ENCODE results near the gene PKD1L1. TPM values are rescaled to one million over a fixed set of nuclear protein-coding genes. Genes with fewer than 3 reads are reported as not detected.

PKD1L1 gene
- total RNA-seq, 2 donors from 2014 or later: 0.68 to 1.8 TPM

- ATAC-seq: peak in 1 of 2 donors; percentile 21
Observed at GRCh38 chr7:47743965-47744591, 204.2 kb downstream of the PKD1L1 start.

GRCh38 chr7:47741984-47742383 is 206.3 kb downstream of the PKD1L1 start:
- no peak for DNase-seq
- intact Hi-C loops (cut with DNase I): no loop called here
- ATAC-seq: no peak

More at GRCh38 chr7:47743965-47744591, 204.2 kb downstream of the PKD1L1 start:
- no peak for DNase-seq
- intact Hi-C loops (cut with DNase I): no loop called here

GRCh38 chr7:47739891-47740290 is 208.4 kb downstream of the PKD1L1 start:
- intact Hi-C loops (cut with DNase I): no loop called here
- DNase-seq (no peak), ATAC-seq (no peak)

- DNase-seq: no peak
- no peak for ATAC-seq
- intact Hi-C loops (cut with DNase I): no loop called here
Observed at GRCh38 chr7:47739301-47739875, 208.9 kb downstream of the PKD1L1 start.

- DNase-seq (no peak), ATAC-seq (no peak)
- intact Hi-C loops (cut with DNase I): no loop called here
Observed at GRCh38 chr7:47738563-47739166, 209.6 kb downstream of the PKD1L1 start.

DNA sequence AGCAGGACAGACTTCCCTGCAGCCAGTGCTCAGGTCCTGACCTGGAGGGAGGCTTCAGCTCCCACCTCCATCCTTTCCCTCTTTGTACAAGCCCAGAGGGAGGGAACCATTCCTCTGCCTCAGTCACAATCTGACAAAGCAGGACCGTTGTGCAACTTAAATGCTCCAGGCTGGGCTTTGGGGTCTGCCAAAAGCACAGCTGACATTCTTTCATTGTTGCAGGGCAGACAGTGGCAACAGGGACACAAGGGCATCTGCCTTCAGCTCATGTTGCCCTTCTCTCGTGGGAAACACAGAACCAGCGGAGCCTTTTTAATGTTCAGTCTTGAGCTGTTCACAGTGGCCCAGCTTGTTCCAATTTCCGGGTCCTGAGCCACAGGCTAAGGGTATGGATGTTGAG is 210.7 kb downstream of the PKD1L1 start:
- ATAC-seq (no peak), DNase-seq (no peak)
- intact Hi-C loops (cut with DNase I): no loop called here

DNA sequence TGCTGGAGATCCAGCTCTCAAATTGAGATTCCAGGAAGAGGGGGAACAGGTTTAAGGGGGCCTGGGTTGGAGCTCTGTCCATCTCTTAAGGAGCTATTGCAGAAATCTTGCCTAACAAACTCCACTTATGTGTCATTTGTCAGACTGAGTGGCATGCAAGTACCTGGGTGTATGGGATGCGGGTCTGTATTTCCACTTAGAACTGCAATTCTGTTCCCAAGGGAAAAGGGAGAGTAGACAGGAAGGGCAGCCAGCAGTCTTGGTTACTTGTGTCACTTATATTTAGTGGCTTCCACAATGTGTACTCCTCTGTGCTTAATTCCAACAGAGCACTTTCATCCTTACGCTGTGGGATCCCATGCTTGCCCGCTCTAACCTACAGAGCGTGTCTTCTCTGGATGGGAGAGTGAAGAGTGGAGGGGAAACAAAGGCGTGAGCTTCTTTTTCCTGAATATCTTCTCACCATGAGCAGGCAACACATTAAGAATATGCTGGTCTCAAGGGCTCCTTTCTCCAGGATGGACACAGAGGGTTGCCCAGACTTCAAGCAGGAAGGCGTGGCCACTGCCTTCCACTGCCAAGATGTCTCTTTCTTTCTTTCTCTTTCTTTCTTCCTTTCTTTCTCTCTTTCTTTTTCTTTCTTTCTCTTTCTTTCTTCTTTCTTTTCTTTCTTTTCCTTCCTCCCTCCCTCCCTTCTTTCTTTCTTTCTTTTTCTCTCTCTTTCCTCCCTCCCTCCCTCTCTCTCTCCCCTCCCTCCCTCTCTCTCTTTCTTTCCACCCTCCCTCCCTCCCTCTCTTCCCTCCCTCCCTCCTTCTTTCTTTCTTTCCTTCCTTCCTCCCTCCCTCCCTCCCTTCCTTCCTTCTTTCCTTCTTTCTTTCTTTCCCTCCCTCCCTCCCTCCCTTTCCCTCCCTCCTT is 212.6 kb downstream of the PKD1L1 start:
- no peak for ATAC-seq
- intact Hi-C loops (cut with DNase I): no loop called here

GRCh38 chr7:47734949-47735291 is 213.3 kb downstream of the PKD1L1 start:
- intact Hi-C loops (cut with DNase I): no loop called here
- DNase-seq (no peak), ATAC-seq (no peak)

More for the DNA sequence above, 212.6 kb downstream of the PKD1L1 start:
- no peak for DNase-seq

- DNase-seq: no peak
- no peak for ATAC-seq
- intact Hi-C loops (cut with DNase I): no loop called here
Observed at GRCh38 chr7:47734287-47734948, 213.8 kb downstream of the PKD1L1 start.

DNA sequence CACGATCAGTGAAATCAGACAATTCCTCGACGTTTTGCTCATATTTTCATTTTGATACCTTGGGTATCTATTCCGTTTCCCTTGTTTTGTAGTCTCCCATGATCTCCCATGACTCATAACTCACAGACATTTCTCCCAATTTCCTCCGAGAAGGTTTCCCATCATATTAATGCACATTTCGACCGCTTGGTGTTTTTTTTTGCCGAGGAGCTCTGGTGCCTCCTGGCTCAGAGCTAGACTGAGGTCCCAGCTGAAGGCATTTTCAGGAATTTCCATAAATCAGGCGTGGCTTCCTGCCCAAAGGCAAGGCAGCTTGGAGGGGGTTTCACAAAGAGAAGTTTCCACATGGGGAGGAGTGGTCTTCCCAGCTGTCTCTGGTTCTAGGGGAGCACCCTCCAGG is 218.1 kb downstream of the PKD1L1 start:
- intact Hi-C loops (cut with DNase I): no loop called here
- DNase-seq (no peak), ATAC-seq (no peak)

- intact Hi-C loops (cut with DNase I): no loop called here
- ATAC-seq (no peak), DNase-seq (no peak)
Observed at GRCh38 chr7:47726047-47726726, 222.1 kb downstream of the PKD1L1 start.

- no peak for DNase-seq
- intact Hi-C loops (cut with DNase I): no loop called here
- ATAC-seq: no peak
Observed at GRCh38 chr7:47725031-47725780, 223.1 kb downstream of the PKD1L1 start.

Other genes starting within 250 kb of the PKD1L1 start
- 10 to 100 TPM; 27.2 to 28.4 TPM for gene HUS1, start 31.1 kb upstream of the PKD1L1 start, total RNA-seq
- not detected for gene SUN3, start 80.6 kb upstream of the PKD1L1 start, total RNA-seq
- gene C7orf57, start 87.1 kb upstream of the PKD1L1 start, total RNA-seq: under 1 TPM in 1 of 2 donors, not detected in 1; 0.12 TPM
- gene UPP1, start 140.8 kb upstream of the PKD1L1 start, total RNA-seq: 10 to 100 TPM; 19.9 to 39.1 TPM
- gene ABCA13, start 223.0 kb upstream of the PKD1L1 start, total RNA-seq: under 1 TPM in 1 of 2 donors, not detected in 1; 0.05 TPM